Cardiac fibroblast (primary cell): ENCODE data around the gene IL1RL2.
A peak's percentile ranks its signal among the peaks of the same experiment; 100 is the strongest.

ENCODE experiments used
- DNase-seq, 2 donors: peaks; one replicate each; pipeline versions ENCODE4 v3.0.0 to v3.0.0-alpha.2; 2010; ENCODE audit warnings: low read depth in 2 of 2
- H3K4me3 ChIP-seq, 2 donors: replicated peaks in 1 of 2; 1 replicate in 1 of 2; 2 replicates in 1 of 2; pipeline ENCODE4 v1.5.1; 2011; ENCODE audit warnings: low read depth in 2 of 2, low read length in 2 of 2, mild to moderate bottlenecking in 2 of 2, moderate library complexity in 1 of 2
- CTCF ChIP-seq: IDR thresholded peaks from one replicate; pipeline ENCODE4 v1.5.1; 2011; ENCODE audit warnings: low read depth, mild to moderate bottlenecking, low read length, inconsistent platforms

Gene IL1RL2

GRCh38 chr2:102206666-102207341, 20.0 kb downstream of the IL1RL2 start:
- no peak for TF ChIP-seq CTCF
- no peak overlapping the region for H3K4me3 ChIP-seq
- DNase-seq, result peak in 1 of 2 donors; percentile 13

- no peak for DNase-seq
- TF ChIP-seq CTCF, result no peak
- H3K4me3 ChIP-seq, result no peak overlapping the region
These were observed 22.0 kb downstream of the IL1RL2 start for GRCh38 chr2:102208774-102209173.

GRCh38 chr2:102209474-102209873, 22.7 kb downstream of the IL1RL2 start:
- no peak for DNase-seq
- H3K4me3 ChIP-seq, result no peak overlapping the region
- TF ChIP-seq CTCF, result no peak

- no peak for TF ChIP-seq CTCF
- DNase-seq, result no peak
- no peak overlapping the region for H3K4me3 ChIP-seq
These were observed 30.2 kb downstream of the IL1RL2 start for GRCh38 chr2:102217032-102217431.

GRCh38 chr2:102224824-102225739, 38.3 kb downstream of the IL1RL2 start:
- no peak for TF ChIP-seq CTCF
- H3K4me3 ChIP-seq, result no peak overlapping the region
- no peak for DNase-seq

GRCh38 chr2:102226171-102226570, 39.3 kb downstream of the IL1RL2 start:
- no peak for DNase-seq
- H3K4me3 ChIP-seq, result no peak overlapping the region
- TF ChIP-seq CTCF, result no peak
